Measurements from ENCODE around the gene TOLLIP.

Gene TOLLIP

GRCh38 chr11:1310318-1310687 lies 871 bp upstream of the TOLLIP start:
- DNase-seq: no peak

- no peak for DNase-seq
These were observed 512 bp downstream of the TOLLIP start for GRCh38 chr11:1308743-1309497.

GRCh38 chr11:1307998-1308742 lies 1.3 kb downstream of the TOLLIP start:
- no peak for DNase-seq

GRCh38 chr11:1307163-1307870 lies 2.1 kb downstream of the TOLLIP start:
- no peak for DNase-seq

GRCh38 chr11:1306186-1307162 lies 3.0 kb downstream of the TOLLIP start:
- no peak for DNase-seq

GRCh38 chr11:1305501-1306056 lies 3.9 kb downstream of the TOLLIP start:
- no peak for DNase-seq

- no peak for DNase-seq
These were observed 4.4 kb downstream of the TOLLIP start for GRCh38 chr11:1305063-1305495.

- no peak for DNase-seq
These were observed 5.1 kb downstream of the TOLLIP start for GRCh38 chr11:1304380-1304779.

- no peak for DNase-seq
These were observed 5.5 kb downstream of the TOLLIP start for GRCh38 chr11:1303973-1304372.

GRCh38 chr11:1303126-1303821 lies 6.2 kb downstream of the TOLLIP start:
- no peak for DNase-seq

- DNase-seq: no peak
These were observed 6.8 kb downstream of the TOLLIP start for GRCh38 chr11:1302461-1303125.

- no peak for DNase-seq
These were observed 7.4 kb downstream of the TOLLIP start for GRCh38 chr11:1302041-1302460.

GRCh38 chr11:1301220-1302000 lies 8.0 kb downstream of the TOLLIP start:
- no peak for DNase-seq

GRCh38 chr11:1300569-1301187 lies 8.8 kb downstream of the TOLLIP start:
- no peak for DNase-seq

- no peak for DNase-seq
These were observed 9.3 kb downstream of the TOLLIP start for GRCh38 chr11:1300121-1300520.

- DNase-seq: no peak
These were observed 9.8 kb downstream of the TOLLIP start for GRCh38 chr11:1299621-1300020.

GRCh38 chr11:1298695-1299492 lies 10.5 kb downstream of the TOLLIP start:
- peak; percentile 29 for DNase-seq

GRCh38 chr11:1297576-1298473 lies 11.6 kb downstream of the TOLLIP start:
- no peak for DNase-seq

All from NCI-H69 (cell line).